HUDEP-2 (cell line): Measurements from ENCODE around the gene GABBR1.

Experiments
- DNase-seq, 76 experiments: peaks; one replicate each; lab custom pipeline; 2025; ENCODE audit not compliant: unreplicated experiment in 76 of 76; lab: John Stamatoyannopoulos, UW

The GABBR1 gene

GRCh38 chr6:29530671-29531310 lies 102.2 kb downstream of the GABBR1 start:
- no peak for DNase-seq

GRCh38 chr6:29529956-29530355 lies 103.0 kb downstream of the GABBR1 start:
- no peak for DNase-seq

GRCh38 chr6:29528988-29529560 lies 103.9 kb downstream of the GABBR1 start:
- no peak for DNase-seq

DNA sequence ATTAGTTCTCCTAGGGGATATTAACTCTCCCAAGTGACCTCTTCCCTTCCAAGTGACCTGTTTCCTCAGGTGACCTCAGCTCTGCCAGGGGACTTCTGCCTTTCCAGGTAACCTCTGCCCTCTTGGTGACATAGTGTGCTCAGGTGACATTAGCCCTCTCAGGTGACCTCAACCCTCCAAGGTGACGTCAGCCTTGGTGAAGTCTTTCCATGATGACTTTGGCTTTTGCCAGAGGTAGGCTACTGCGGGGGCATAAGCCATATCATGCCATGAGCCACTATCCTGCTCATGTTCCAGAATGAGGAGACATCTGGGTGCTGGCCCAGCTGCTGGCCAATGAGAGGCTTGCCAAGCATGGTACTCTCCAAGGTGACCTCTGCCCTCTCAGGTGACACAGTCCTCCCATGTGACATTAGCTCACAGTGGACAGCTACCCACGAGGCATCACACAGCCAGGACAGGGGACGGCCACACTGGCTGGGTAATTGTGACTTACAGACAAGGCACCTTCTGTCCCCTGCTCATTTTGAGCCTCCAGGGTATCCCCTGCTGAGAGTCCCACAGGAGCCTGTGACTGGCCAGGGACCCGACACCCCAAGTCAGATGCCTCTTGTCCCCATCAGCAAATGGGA lies 104.6 kb downstream of the GABBR1 start:
- DNase-seq = no peak

DNA sequence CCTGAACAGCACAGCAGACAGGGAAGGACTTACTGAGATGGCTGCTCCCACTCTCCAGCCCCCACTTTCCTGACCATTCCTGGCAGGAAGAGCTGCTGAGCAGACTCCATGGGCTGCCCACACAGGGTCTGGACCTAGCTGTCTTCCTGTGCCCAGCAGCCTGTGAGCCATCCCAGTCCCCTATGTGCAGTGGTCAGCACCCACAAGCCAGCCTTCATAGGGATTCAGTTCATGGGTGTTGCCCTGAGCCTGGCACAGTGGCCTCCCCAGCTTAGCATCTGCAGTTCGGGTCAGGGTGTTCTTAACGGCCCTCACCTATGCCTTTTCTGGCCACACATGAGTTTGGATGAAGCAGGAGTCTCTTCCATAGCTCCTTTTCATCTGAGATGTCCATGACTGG lies 105.4 kb downstream of the GABBR1 start:
- no peak for DNase-seq

GRCh38 chr6:29527126-29527525 lies 105.9 kb downstream of the GABBR1 start:
- DNase-seq = peak in 1 of 76 experiments; percentile 19

DNA sequence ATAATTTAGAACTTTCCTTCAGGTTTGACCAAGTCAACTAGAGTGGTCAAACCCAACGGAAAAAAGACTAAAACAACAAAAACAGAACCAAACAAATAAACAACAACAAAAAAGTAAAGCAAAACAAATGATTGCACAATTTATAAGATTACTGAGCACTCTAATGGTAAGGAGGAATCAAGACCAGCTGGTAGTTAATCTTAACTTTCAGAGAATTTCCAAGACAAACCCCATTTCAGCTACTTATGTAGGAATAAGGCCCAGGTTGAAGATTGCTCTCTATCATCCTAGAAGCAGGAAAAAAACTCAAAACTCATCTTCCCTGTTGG lies 107.7 kb downstream of the GABBR1 start:
- no peak for DNase-seq

- DNase-seq = peak in 6 of 76 experiments; percentile 20 to 64 (median 26)
These were observed 108.3 kb downstream of the GABBR1 start for GRCh38 chr6:29524444-29525310.

- DNase-seq = no peak
These were observed 108.9 kb downstream of the GABBR1 start for GRCh38 chr6:29524044-29524443.

- peak in 9 of 76 experiments; percentile 6 to 79 (median 32) for DNase-seq
These were observed 110.8 kb downstream of the GABBR1 start for GRCh38 chr6:29522227-29522626.

- no peak for DNase-seq
These were observed 111.8 kb downstream of the GABBR1 start for GRCh38 chr6:29521006-29521680.

DNA sequence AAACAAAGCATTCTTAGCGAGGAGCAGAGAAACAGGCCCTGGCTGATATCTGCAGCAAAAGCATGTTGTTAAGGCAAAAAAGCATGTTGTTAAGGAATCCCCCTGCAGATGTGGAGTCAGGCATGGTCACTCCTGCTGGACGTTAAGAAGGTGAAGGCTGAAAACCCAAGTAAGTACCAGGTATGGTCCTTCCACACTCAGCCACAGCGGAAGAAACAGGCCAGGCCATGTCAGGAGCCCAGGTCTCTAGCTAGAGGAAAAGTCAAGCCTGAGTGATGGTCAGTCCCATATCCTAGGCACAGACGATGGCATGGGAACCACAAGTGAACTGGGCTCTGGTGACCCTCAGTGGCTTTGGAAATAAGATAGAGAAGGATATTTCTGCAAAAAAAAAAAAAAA lies 112.8 kb downstream of the GABBR1 start:
- DNase-seq = no peak

DNA sequence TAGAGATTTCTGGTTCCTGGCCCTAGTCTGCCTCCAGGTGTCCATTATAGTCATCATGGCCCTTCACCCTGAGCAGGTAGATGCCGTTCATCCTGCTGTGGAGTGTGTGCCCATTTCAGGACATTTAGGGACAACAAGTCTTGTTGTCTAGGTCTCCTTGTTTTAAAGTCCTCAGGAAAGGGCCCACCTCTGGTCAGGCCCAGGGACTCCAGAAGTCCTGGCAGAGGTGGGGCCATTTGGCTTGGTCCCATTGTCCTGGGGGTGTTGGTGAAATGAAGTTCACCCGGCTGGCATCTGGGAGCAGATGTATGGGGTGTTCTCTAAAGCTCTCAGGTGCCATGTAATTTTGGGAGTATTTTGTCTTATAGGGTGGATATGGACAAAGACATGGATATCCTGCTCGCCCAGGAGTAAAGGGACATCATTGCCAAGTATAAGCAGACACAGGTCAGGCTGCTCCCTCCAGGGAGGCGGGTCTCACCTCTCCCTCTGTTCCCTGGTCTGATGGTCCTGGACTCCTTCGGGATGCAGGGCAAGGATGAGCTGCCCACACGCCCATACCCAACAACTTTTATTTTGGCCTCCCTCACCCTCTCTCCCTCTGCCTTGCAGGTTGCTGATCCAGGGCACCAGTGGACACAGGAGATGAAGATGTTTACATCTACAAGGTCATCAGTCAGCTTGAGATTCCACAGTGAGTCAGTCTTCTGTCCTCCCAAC lies 113.5 kb downstream of the GABBR1 start:
- DNase-seq = no peak

DNA sequence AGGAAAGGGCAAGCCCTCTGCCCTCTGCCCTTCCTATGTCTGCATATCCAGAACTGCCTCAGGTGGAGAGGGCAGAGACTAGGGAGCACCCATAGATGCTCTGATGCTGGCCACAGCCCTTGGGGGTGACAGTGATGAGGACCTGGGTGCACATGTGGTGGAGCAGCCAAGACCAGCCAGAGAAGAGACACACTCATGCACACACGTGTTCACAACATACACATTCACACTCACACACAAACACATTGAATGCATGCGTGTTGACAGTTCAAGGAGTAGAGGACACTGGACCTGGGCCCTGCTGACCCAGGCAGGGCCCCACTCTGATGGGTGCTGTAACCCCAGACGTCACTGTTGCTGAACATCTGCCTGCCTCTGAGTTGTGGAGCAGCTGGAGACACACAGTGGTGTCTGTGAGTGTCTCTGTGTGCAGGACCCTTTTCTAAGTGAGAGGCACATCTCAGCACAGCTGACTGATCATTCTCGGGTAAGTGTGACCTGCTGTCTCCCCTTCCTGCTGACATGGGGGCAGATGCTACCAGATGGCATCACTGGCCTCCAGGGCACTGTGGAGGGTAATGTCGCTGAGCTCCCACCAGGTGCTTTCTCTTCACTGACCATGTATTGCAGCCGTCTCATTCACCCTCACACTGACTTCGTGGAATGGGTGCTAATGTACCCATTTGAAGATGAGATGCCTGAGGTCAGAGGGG lies 115.1 kb downstream of the GABBR1 start:
- DNase-seq = no peak

DNA sequence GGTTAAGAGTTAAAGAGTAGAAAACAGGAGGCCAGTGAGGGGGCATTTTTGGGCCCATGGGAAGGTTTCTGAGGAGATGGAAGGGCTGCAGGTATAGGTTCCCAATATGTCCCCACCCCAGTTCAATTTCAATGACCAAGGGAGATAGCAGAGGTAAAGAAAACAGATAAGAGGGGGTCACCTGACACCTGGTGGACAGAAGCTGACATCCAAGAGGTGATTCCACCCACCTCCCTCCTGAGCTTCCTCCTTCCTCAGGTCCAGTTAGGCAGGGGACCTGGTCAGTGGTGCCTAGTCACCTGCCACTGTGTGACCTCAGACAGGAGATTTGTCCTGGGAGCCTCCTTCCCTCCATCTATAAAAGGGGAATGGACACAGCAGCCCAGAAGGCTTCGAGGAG lies 115.7 kb downstream of the GABBR1 start:
- DNase-seq = no peak

DNA sequence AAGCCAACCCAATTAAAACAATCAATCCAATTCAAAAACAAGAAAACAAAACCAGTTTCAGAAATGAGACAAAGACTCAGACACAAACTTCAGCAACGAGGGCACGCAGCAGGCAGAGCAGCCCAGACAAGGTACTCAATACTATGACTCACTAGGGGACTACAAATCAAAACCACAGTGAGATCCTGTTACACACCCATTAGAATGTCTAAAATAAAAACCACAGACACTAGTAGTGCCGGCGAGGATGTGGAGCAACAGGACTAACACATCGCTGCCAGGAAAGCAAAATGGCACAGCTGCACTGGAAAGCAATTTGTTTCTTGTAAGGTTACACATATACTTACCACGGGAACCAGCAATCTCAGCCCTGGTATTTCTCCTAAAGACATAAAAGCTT lies 116.9 kb downstream of the GABBR1 start:
- peak in 5 of 76 experiments; percentile 14 to 31 (median 20) for DNase-seq

- DNase-seq = no peak
These were observed 122.2 kb downstream of the GABBR1 start for GRCh38 chr6:29510746-29511300.

DNA sequence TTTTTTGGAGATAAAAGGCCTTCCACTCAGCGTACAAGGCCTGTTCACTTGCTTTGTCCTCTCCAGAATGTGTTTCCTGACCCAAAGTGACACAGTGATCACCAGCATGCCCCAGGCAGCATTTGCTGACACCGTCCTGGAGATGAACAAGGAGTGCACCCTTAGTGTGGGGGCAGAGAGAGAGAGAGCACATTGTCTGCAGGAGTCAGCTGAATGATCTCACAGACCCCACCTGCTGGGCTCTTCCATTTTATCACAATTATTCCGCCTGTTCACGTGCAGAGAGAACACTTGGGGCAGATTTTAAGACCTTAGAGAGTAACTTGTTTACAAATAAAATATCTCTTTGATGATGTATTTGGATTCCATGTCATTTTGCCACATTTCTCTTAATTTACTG lies 122.8 kb downstream of the GABBR1 start:
- DNase-seq = peak in 15 of 76 experiments; percentile 11 to 61 (median 31)
